NOMO-1 (cell line): Measurements from ENCODE around the gene SMAD3.
"Not testable (repeated sequence)": the region's sequence is repeated elsewhere in the genome, so short reads cannot be mapped to it uniquely, and the experiment has no call there.

ENCODE experiments used
- DNase-seq, 2 experiments: peaks; one replicate each; lab custom pipeline; 2025; ENCODE audit not compliant: unreplicated experiment in 2 of 2; lab: John Stamatoyannopoulos, UW

SMAD3 gene

GRCh38 chr15:67061811-67062368, 3.5 kb upstream of the SMAD3 start:
- no peak for DNase-seq

GRCh38 chr15:67062369-67062985, 2.9 kb upstream of the SMAD3 start:
- no peak for DNase-seq

GRCh38 chr15:67063689-67064606, 1.5 kb upstream of the SMAD3 start:
- DNase-seq, result no peak

- peak in 1 of 2 experiments; percentile 68 for DNase-seq
Observed at GRCh38 chr15:67064607-67065530, 533 bp upstream of the SMAD3 start.

DNA sequence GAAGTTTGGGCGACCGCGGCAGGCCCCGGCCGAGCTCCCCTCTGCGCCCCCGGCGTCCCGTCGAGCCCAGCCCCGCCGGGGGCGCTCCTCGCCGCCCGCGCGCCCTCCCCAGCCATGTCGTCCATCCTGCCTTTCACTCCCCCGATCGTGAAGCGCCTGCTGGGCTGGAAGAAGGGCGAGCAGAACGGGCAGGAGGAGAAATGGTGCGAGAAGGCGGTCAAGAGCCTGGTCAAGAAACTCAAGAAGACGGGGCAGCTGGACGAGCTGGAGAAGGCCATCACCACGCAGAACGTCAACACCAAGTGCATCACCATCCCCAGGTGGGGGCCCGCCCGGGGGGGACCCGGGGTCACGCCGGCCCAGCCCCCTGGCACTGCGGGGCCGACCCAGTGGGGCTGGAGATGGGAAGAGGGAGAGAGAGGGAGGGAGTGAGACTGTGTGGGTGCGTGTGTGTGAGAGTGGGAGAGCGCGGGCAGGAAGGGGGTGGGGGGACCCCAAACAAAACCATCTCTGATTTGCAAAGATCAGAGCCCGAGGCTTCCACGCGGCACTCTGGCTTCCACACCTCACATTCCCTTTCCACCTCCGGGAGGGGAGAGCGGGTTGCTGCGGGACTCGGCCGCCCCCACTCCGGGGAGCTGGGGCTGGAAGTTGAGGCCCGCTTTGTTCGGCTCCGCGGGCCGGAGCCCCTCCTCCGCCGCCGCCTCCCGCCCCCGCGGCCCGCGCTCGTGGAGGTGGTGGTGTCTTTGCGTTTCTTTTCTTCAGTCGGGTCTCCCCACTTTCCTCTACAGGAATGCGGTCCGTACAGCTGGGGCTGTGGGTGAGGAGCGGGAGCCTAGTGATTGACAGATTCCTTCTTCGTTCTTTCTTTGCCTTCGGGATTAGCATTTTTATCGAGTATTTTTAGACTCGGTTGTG, 898 bp downstream of the SMAD3 start:
- DNase-seq, result no peak

DNA sequence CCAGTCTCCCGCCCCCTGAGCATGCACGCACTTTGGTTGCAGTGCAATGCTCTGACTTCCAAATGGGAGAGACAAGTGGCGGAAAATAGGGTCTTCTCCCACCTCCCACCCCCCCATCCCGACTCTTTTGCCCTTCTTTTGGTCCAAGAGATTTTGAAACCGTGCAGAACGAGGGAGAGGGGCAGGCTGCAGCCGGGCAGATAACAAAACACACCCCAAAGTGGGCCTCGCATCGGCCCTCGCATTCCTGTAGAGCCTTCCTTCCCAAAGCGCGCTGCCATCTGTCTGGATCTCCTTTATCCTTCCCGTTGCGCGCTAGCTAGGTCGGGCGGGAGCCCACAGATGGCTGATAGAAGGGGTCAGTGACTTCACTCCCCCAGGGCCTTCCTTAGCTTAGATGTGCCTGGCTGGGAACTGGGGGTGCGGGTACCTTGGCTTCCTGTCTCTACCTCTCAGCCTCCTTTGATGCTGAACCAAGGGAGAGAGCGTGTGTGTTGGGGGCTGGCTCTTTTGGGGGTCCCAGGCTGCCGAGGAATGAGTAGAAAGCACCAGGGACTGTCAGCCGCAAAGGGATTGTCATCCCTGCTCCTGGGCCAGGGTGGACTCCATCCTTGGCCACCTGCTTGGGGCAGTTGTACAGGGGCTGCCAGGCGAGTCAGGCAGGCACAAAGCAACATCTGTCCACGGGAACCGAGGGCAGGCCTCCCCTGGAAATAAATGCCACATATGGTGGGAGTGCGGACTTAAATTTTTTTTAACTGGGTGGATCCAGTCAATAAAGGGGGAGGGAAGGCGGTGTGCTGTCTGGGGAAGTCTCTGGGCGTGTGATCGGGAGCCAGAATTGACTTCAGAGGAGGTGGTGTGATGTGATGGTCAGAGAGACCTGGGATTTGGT, 1.8 kb downstream of the SMAD3 start:
- no peak for DNase-seq

DNA sequence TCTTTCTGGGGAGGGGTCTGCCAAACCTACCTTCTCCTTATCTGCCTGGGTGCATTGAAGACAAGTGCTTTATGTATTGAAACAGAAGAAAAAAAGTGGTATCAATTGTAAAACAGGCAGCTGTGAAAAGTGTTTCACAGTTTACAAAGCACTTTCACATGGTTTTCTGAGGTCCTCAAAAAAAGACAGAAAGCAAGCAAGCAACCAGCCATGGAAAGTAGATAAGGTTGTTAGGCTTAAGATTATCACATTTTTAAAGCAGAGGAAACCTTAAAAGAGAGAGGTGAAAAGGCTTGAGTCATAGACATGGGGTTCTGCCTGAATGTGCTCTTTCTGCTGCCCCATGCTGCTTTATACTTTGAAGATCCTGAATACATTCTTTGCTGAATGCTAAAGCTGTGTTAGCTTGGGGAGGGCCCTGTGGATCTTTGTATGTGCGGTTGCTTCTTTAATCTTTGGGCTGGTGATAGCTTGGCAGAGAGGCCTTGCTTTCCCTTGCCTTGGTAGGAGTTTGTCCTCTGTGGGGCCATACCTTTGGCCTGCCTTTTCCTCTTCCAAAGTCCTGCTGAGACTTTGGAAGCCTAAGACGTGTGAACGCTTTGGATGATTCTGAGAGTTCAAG, 2.6 kb downstream of the SMAD3 start:
- no peak for DNase-seq

GRCh38 chr15:67068710-67069400, 3.5 kb downstream of the SMAD3 start:
- DNase-seq, result no peak

DNA sequence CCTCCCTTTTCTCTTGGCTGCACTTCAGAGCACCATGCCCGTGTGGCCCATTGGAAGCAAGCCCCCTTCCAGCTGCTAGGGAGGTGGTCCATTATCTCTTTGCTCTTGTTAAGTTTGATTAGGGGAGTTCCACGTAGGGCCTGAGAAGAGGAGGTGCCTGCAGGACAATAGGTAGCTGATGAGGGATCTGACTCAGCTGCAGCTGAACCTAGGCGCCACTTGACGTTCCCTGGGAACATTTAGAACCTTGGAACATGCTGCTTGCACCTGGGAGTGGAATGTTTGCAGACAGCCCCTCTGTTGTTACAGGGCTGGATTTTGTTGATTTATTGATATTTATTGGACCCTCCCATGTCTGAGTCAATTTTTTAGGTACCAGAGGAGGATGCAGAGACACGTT, 4.7 kb downstream of the SMAD3 start:
- DNase-seq, result no peak

GRCh38 chr15:67070892-67071664, 5.7 kb downstream of the SMAD3 start:
- DNase-seq, result no peak

GRCh38 chr15:67072442-67072841, 7.0 kb downstream of the SMAD3 start:
- no peak for DNase-seq

DNA sequence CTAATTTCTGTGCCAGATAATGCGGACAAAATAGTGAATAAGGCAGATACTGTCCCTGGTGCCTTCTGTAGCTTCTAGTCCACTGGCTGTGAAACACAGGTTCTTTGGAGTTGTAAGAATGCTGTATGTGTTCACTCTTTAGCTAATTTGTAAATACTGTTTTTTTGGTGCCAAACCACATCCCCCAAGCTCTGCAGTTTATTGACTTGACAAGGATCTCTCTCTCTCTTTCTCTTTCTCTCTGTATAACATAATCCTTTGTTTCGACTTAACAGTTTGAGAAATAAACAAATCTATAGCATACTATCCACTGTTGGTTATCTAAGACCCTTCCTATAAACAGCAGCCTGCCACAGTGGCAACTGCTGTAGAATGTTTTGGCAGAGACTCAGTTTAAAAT, 7.6 kb downstream of the SMAD3 start:
- no peak for DNase-seq

DNA sequence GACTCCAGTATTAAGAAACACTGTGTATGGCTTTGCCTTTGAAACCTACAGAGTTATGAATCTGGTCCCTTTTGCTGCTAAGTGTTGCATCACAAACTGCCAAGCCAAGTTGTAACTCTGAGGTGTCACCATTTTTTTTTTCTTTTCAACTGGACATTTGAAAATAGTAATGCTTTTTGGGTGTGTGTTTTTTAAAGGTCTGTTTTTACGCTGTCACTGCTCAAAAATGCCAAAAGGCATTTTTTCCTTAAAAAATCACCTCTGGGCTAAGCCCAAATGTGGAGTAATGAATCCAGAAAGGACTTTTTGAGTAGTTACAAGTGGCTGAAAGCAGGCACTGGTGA, 9.5 kb downstream of the SMAD3 start:
- DNase-seq, result peak; percentile 40 to 59

DNA sequence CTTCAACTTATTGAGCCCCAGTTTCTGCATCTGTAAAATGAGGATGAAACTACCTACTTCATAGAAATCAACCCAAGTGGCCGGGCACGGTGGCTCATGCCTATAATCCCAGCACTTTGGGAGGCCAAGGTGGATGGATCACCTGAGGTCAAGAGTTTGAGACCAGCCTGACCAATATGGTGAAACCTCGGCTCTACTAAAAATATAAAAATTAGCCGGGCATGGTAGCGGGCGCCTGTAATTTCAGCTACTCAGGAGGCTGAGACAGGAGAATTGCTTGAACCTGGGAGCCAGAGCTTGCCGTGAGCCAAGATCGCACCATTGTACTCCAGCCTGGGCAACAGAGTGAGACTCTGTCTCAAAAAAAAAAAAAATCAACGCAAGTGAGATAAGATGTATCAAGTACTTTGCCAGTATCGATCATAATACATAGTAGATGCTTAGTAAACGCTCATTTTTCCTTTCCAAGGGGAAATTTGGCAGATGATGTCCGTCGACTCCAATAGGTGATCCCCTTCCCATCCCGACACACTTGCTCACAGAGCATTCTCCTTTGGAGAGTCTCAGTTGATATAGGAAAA, 10.2 kb downstream of the SMAD3 start:
- DNase-seq, result not testable (repeated sequence)

DNA sequence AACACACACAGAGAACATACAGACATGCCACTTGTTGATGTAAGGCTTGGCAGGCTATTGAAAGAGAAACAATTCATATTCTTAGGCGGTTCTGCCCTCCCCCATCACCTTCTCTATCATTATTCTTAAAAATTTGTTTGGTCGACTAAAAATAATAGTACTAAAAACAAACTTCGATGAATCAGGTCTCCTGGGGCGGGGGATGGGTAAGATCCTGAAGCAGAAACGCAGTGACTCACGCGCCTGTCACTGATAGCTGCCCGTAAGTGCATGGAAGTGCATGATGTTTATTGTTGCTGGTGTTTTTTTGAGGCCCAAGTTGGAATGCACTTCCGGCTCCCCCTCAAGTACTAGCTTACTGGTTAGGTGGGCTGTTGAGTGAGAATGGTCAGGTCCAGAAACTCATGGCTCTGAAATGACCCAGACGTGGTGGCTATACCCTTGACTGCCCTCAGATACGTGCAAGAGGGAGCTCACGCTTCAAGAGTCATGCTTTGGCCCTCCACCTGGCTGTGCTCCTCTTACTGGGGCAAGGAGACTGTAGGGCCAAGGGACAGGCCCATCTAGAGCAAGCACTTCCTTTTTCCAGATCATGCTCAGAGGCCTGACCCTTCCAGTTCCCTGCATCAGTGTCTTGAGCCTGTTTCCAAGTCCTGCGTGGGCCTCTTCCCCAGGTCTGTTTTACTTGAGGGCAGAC, 10.9 kb downstream of the SMAD3 start:
- DNase-seq, result peak; percentile 22 to 37

DNA sequence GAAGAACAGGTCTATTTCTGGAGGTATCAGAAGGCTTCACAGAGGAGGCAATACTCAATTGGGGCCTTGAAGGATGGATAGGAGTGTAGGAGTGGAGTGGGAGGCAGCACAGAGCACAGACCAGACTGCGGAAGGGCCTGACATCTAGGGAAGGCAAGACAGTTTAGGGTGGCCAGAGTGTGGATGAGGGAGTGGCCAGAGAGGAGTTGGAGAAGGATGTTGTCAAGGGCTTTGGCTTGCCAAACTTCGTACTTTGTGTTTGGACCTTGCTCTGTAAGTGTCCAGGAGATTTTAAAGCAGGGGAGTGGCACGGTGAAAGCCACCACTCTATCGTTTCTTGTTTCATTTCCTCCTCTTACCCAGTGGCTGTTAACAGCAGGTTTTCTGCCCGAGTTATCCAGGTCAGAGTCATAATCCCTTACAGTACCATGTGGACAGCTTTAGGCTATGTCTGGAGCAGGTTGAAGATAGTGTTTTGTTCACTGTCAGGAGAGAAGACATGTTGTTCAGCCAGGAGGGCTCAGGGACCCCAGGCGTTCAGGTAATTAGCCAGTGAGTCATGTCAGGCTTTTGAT, 12.3 kb downstream of the SMAD3 start:
- DNase-seq, result peak; percentile 58 to 89
